Stimulated activated CD8-positive, alpha-beta memory T cell treated with anti-CD3 and anti-CD28 coated beads, Interleukin-4, amount 100 ng/mL, for 4 hours (primary cell): ENCODE data around the gene N4BP2L2.

Source experiments
- DNase-seq, 2 donors: peaks; one replicate each; pipeline ENCODE4 v3.0.0-alpha.2; 2020; ENCODE audit warnings: low read depth in 2 of 2, low spot score in 1 of 2

The N4BP2L2 gene

DNA sequence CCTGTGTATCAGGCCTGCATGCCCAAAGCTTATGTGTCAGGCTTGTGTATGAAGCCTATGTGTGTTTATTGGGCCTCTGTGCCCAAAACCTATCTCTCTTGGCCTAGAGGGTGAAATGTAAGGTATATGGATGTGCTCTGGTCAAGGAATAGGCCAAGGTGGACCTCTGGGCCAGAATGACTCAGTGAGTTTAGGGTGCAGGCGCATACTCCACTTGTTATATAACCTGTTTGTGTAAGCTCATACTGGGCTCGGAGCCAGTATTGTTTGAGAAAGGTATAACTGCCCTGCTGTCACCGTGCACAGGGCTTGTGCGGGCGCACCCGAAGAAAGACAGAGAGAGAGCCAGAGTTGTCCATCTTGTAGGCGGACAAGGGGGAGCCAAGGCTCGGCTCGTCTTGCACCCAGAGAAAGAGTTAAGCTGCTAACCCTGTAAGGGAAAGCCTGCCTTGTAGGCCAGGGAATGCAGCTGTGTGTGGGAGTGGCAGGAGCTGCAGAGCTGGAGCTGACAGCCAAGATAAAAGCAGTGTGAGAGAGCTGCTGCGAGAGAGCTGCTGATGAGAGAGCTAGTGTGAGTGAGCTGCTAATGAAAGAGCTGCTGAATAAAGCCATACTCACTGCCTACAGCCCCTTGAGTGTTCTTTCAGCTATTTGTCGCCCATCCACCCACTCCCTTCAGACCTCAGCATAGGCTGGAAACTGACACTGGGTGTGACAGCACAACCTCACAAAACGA is 67.2 kb downstream of the N4BP2L2 start:
- DNase-seq: no peak

- no peak for DNase-seq
These were observed 70.0 kb downstream of the N4BP2L2 start for GRCh38 chr13:32468502-32469142.

GRCh38 chr13:32456591-32456990 is 82.0 kb downstream of the N4BP2L2 start:
- no peak for DNase-seq

- DNase-seq: no peak
These were observed 83.0 kb downstream of the N4BP2L2 start for GRCh38 chr13:32455594-32455903.

- DNase-seq: no peak
These were observed 83.6 kb downstream of the N4BP2L2 start for GRCh38 chr13:32454886-32455593.

DNA sequence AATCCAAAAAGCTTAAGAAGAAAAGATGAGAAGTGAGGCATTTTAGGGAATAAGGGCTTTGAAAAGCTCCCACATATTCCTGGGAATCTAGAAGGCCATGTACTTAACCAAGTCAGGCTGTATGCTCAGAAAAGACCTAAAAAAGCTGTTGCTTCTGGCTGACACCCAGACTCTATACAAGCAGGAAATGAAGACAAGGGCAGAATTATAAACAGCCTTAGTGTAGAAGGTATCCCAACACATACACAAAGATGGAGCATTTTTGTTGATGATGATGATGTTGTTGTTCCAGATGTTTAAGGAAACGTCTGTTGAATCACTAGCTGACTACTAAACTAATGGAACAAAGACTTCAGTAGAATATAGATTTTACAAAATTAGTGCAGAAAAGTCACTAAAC is 84.6 kb downstream of the N4BP2L2 start:
- DNase-seq: no peak

DNA sequence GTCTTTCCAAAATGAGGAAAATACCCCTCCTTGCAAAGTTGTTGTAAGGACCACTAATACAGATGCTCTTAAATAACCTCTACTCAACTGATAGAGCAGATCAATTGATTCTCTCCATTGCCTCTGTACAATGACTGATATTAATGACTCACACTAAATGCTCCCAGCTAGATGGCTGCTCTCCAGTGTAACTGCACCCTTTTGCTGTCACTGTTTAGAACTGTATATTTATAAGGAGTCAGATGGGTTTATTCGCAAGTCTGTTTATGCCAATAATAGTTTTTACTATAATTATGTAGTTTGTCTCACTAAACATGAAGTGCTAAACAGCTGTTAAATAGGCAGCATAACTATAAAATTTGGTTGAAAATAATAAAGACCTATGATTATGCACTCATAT is 89.6 kb downstream of the N4BP2L2 start:
- no peak for DNase-seq

GRCh38 chr13:32447894-32448623 is 90.5 kb downstream of the N4BP2L2 start:
- no peak for DNase-seq

DNA sequence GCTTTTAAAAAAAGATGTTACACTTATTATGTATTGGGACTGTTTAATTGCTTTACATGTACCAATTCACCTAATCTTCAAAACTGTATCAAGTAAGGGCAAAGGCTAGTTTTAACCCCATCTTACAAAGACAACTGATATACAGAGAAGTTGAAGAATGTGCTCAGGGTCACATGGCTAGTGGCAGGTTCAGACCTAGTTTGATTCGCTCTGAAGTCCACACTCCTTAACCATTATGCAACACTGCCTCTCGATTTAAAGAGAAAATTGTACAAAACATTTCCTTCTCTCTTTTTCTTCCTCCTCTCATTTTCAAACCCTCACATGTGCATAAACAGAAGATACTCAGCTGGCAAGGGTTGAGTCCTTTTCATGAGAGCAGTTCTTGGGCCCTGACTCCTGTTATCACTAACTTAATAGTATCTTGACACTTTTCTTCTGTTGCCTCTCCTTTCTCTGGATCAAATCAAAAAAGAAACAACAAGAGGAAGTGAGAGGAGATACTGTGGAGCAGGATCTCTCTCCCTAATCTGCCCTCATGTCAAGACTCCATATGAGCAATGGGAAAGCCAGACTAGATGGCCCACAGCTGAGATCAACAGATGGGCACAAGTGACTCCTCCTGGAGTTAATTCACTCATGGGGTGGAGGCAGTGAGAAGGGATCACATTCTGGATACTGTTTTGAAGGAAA is 91.7 kb downstream of the N4BP2L2 start:
- no peak for DNase-seq

GRCh38 chr13:32446220-32446619 is 92.4 kb downstream of the N4BP2L2 start:
- no peak for DNase-seq

DNA sequence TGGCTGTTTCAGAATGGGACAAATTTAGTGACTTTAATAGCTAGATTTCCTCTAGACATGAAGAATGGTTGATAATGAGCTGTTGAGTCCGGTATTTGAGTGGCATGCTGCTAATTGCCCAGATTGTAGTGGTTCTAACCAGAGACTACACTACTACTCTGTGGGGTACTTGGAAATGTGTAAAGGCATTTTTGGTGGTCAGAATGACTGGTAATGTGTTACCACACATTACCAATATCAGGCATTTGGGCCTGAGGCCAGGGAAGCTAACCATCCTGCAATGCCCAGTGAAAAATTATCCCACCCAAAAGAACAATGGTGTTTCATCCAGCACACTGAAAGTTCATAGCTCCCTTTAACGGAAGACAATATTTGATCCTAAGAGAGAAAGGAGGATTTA is 93.1 kb downstream of the N4BP2L2 start:
- no peak for DNase-seq

DNA sequence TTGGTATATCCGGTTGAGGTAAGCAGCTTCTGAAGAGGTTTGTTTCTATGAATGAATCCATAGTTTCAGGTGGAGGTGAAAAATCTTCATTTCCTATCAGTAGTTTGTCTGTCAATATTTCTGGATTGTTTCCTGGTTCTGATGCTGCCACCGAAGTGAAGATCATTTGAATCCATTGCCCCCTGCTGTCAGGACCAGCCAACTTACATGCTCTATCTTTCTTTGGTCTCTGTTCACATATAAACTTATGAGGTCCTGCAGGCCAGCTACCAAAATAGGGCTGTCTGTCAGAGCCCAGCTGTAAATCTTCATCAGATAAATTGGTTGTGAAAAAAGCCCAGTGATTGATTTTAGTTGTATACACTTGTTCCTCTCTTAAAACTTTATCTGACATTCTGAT is 95.5 kb downstream of the N4BP2L2 start:
- no peak for DNase-seq

GRCh38 chr13:32438871-32439270 is 99.7 kb downstream of the N4BP2L2 start:
- DNase-seq: no peak

GRCh38 chr13:32432856-32433255 is 105.7 kb downstream of the N4BP2L2 start:
- DNase-seq: no peak

DNA sequence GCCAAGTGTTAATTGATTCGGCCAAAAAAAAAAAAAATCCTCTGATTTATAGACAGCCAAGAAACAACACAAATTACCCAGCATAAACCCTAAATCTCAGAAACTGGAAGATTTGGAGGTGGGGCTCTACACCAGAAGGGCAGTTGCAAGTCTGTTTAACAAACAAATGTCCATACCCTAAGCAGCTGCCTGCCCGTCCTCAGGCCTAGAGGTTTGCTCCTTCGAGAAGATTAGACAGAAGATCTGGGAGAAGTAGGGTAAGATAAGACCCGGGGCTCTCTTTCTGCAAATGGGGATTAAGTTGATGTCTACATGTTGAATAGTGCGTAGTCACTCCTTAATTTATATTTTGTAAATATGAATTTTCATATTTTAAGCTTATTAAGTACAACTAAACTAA is 107.2 kb downstream of the N4BP2L2 start:
- DNase-seq: no peak

GRCh38 chr13:32430018-32430747 is 108.4 kb downstream of the N4BP2L2 start:
- no peak for DNase-seq

DNA sequence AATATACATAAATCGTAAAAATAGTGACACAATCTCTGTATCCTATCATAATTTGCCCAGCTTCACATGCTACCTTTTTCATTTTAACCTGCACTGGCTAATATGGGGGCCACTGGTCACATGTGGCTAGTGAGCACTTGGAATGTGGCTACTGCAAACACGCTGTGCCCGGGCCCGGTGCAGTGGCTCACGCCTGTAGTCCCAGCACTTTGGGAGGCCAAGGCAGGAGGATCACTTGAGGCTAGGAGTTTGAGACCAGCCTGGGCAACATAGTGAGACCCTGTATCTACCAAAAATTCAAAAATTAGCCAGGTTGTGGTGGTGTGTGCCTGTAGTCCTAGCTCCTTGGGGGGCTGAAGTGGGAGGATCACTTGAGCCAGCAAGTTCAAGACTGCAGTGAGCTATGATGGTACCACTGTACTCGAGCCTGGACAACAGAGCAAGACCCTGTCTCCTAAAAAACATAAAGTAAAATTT is 109.1 kb downstream of the N4BP2L2 start:
- no peak for DNase-seq

- no peak for DNase-seq
These were observed 109.8 kb downstream of the N4BP2L2 start for GRCh38 chr13:32428581-32429432.

DNA sequence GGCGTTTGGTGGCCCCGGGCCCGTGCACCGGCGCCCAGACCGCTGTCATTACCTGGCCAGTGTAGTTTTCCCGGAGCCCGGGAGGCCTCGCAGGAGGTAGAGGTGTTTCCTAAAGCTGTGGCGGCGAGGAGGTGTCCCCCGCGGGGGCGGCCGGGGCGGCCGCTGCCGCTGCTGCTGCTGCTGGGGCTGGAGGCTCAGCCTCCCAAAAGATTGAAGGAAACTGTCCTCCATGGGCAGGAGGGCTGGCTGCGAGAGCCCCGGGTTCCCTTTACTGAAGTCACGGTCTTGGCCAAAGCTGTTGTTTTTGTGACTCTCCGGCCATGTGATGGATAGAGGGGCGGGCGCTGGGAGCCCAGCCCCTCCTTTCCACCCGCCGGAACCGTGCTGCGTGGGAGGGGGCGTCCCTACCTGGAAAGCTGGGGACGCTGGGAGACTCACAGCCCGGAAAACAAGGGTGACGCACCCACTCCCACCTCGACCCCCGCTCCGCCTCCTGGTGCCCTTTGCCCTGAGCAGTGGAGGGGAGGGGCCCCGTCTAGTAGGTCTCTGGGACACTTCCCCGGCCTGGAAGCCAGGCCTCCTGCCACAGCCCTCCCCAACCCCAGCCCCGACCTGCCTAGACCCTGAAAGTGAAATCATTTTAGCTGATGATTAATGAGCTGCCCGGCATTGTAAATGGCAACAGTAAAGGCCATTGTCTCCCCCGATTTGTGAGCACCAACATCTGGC is 110.6 kb downstream of the N4BP2L2 start, which contains the start of gene N4BP2L1:
TSS of gene N4BP2L1 (minus strand) at position 279 of the 729 bp plus-strand sequence. CDS start at position 231, 48 bp downstream.
- DNase-seq: peak; percentile 72 to 85
